GM12878 (cell line): ENCODE data around the gene YWHAG. TPM values are rescaled to one million over a fixed set of nuclear protein-coding genes. Genes with fewer than 3 reads are reported as not detected.

Experiments used
- BRCA1 ChIP-seq: IDR thresholded peaks from 2 replicates; pipeline ENCODE4 v1.6.1; 2011; ENCODE audit warnings: low read depth, low read length, improper control_type of control experiment
- CBFB ChIP-seq: IDR thresholded peaks from 2 replicates; pipeline ENCODE4 v1.6.1; 2016; ENCODE audit warnings: antibody characterized with exemption, low read depth
- CBX3 ChIP-seq: fragments of 200-600 bp; sonication (generic); IDR thresholded peaks from 2 replicates; pipeline ENCODE4 v1.6.1; 2016; ENCODE audit warnings: low read depth, borderline replicate concordance
- CREB1 ChIP-seq: IDR thresholded peaks from 2 replicates; pipeline ENCODE4 v1.6.1; 2012; ENCODE audit warnings: low read depth, mild to moderate bottlenecking, inconsistent platforms
- EED ChIP-seq: sonication (generic); IDR thresholded peaks from 2 replicates; pipeline ENCODE4 v1.6.1; 2016; ENCODE audit warnings: antibody characterized with exemption, low read depth
- EGR1 ChIP-seq, 2 experiments: IDR thresholded peaks; 1 replicate in 1 of 2; 2 replicates in 1 of 2; pipeline ENCODE4 v1.6.1; 2011 to 2012; ENCODE audit warnings: low read depth in 2 of 2, low read length in 2 of 2, borderline replicate concordance in 1 of 2, mild to moderate bottlenecking in 1 of 2, moderate library complexity in 1 of 2
- FOXM1 ChIP-seq: IDR thresholded peaks from 2 replicates; pipeline ENCODE4 v1.6.1; 2012; ENCODE audit warnings: low read depth, mild to moderate bottlenecking, inconsistent platforms, low read length, moderate library complexity
- HDAC6 ChIP-seq: fragments of 200-600 bp; sonication (generic); IDR thresholded peaks from one replicate; pipeline ENCODE4 v1.8.0; 2017; ENCODE audit warnings: antibody characterized with exemption; ENCODE audit not compliant: unreplicated experiment
- HSF1 ChIP-seq: fragments of 150-350 bp; IDR thresholded peaks from 2 replicates; pipeline ENCODE4 v1.6.1; 2014; ENCODE audit warnings: mild to moderate bottlenecking, low read depth, low read length
- IKZF1 ChIP-seq: fragments of 450-650 bp; conservative IDR thresholded peaks from 2 replicates; pipeline ENCODE4 v1.6.1; 2017; ENCODE audit warnings: antibody characterized with exemption, mild to moderate bottlenecking
- KDM1A ChIP-seq: fragments of 200-600 bp; sonication (generic); IDR thresholded peaks from 2 replicates; pipeline ENCODE4 v1.6.1; 2016; ENCODE audit warnings: borderline replicate concordance
- KLF5 ChIP-seq: fragments of 450-650 bp; IDR thresholded peaks from 2 replicates; pipeline ENCODE4 v1.6.1; 2014; ENCODE audit warnings: mild to moderate bottlenecking; ENCODE audit not compliant: partially characterized antibody
- MXI1 ChIP-seq: fragments of 150-350 bp; IDR thresholded peaks from 2 replicates; pipeline ENCODE4 v1.6.1; 2011; ENCODE audit warnings: low read depth, mild to moderate bottlenecking, inconsistent platforms, low read length, improper control_type of control experiment
- MYC ChIP-seq: IDR thresholded peaks from 2 replicates; pipeline ENCODE4 v1.6.1; 2011; ENCODE audit warnings: mild to moderate bottlenecking, low read length, moderate library complexity, inconsistent platforms; ENCODE audit not compliant: insufficient read depth, insufficient replicate concordance, insufficient read length, severe bottlenecking
- NFYB ChIP-seq: IDR thresholded peaks from 2 replicates; pipeline ENCODE4 v1.6.1; 2011; ENCODE audit warnings: low read depth, mild to moderate bottlenecking, low read length, improper control_type of control experiment, moderate library complexity; ENCODE audit not compliant: insufficient read depth
- SIN3A ChIP-seq: IDR thresholded peaks from 2 replicates; pipeline ENCODE4 v1.6.1; 2012; ENCODE audit warnings: low read depth, low read length, improper control_type of control experiment
- SMAD5 ChIP-seq: IDR thresholded peaks from 2 replicates; pipeline ENCODE4 v1.6.1; 2016; ENCODE audit warnings: antibody characterized with exemption, low read depth
- TAF1 ChIP-seq: IDR thresholded peaks from 2 replicates; pipeline ENCODE4 v1.6.1; 2011; ENCODE audit warnings: mild to moderate bottlenecking, low read depth, low read length, borderline replicate concordance
- ZNF207 ChIP-seq: fragments of 450-650 bp; IDR thresholded peaks from 2 replicates; pipeline ENCODE4 v1.6.1; 2014; ENCODE audit warnings: antibody characterized with exemption, mild to moderate bottlenecking, borderline replicate concordance
- ZSCAN29 ChIP-seq: fragments of 450-650 bp; IDR thresholded peaks from 2 replicates; pipeline ENCODE4 v1.6.1; 2017; ENCODE audit warnings: mild to moderate bottlenecking, moderate library complexity
- polyA plus RNA-seq, 11 experiments: library from polyadenylated mRNA; depleted of rRNA in 4 of 11; unstranded in 6 of 11; stranded (reverse) in 5 of 11; fragments of >200 nt; fragmentation: Nextera tagmentation in 4 of 11; fragmentation: Illumina TruSeq in 1 of 11; extraction: Ambion mirVana in 4 of 11; extraction: Trizol in 1 of 11; gene quantifications; 1 replicate in 1 of 11; 2 replicates in 10 of 11; pipeline versions ENCODE4 v1.2.1 to v1.2.3, GENCODE V29; 2011 to 2016; ENCODE audit warnings: inconsistent platforms in 2 of 11, missing spikeins in 2 of 11, low read depth in 1 of 11
- total RNA-seq, 4 experiments: library from RNA; depleted of rRNA in 3 of 4; stranded (reverse); fragments of >200 nt in 3 of 4; fragmentation: Illumina TruSeq in 1 of 4; extraction: Trizol in 1 of 4; gene quantifications; 2 replicates each; pipeline versions ENCODE4 v1.2.1 to v1.2.3, GENCODE V29; 2013 to 2021
- TF ChIP-seq, protein P1 (sequence below): fragments of 450-650 bp; IDR thresholded peaks from 2 replicates; pipeline ENCODE4 v1.6.1; 2017; ENCODE audit warnings: mild to moderate bottlenecking, moderate library complexity

The YWHAG gene
- total and polyA plus RNA-seq, 10 of the 15 experiments (the other 5 are each of a cell fraction or from before 2014, with no cell fraction given): 20.2 to 157 (median 41.3) TPM

- TF ChIP-seq KLF5 (no peak), CREB1 (no peak), MYC (peak; percentile 69), IKZF1 (peak; percentile 90; the same call in 1 of the 2 replicates), SIN3A (no peak; the same call in 1 of the 2 replicates), ZNF207 (no peak), KDM1A (no peak), CBFB (0 out of 2 replicates have a peak, but pooled peaks have one; percentile 30), HSF1 (no peak), FOXM1 (no peak), ZSCAN29 (peak; percentile 63; the same call in 1 of the 2 replicates), EED (peak; percentile 56; the same call in 1 of the 2 replicates), BRCA1 (no peak), TAF1 (no peak), SMAD5 (0 out of 2 replicates have a peak, but pooled peaks have one; percentile 3), EGR1 (IDR thresholded peaks at IDR 0.05; ENCODE audit: borderline replicate concordance in 1 of 2, low read depth in 2 of 2, low read length in 2 of 2) (peak in 1 of 2 experiments; percentile 78; a peak in 2 of 3 replicates), HDAC6 (no peak), MXI1 (peak; percentile 76; the same call in 1 of the 2 replicates), NFYB (no peak), CBX3 (no peak)
- TF ChIP-seq, protein P1, sequence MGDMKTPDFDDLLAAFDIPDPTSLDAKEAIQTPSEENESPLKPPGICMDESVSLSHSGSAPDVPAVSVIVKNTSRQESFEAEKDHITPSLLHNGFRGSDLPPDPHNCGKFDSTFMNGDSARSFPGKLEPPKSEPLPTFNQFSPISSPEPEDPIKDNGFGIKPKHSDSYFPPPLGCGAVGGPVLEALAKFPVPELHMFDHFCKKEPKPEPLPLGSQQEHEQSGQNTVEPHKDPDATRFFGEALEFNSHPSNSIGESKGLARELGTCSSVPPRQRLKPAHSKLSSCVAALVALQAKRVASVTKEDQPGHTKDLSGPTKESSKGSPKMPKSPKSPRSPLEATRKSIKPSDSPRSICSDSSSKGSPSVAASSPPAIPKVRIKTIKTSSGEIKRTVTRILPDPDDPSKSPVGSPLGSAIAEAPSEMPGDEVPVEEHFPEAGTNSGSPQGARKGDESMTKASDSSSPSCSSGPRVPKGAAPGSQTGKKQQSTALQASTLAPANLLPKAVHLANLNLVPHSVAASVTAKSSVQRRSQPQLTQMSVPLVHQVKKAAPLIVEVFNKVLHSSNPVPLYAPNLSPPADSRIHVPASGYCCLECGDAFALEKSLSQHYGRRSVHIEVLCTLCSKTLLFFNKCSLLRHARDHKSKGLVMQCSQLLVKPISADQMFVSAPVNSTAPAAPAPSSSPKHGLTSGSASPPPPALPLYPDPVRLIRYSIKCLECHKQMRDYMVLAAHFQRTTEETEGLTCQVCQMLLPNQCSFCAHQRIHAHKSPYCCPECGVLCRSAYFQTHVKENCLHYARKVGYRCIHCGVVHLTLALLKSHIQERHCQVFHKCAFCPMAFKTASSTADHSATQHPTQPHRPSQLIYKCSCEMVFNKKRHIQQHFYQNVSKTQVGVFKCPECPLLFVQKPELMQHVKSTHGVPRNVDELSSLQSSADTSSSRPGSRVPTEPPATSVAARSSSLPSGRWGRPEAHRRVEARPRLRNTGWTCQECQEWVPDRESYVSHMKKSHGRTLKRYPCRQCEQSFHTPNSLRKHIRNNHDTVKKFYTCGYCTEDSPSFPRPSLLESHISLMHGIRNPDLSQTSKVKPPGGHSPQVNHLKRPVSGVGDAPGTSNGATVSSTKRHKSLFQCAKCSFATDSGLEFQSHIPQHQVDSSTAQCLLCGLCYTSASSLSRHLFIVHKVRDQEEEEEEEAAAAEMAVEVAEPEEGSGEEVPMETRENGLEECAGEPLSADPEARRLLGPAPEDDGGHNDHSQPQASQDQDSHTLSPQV: no peak
These were observed 745 bp downstream of the YWHAG start (continued) for GRCh38 chr7:76358011-76358480.
